ENCODE data around the gene PIWIL1.

The PIWIL1 gene

DNA sequence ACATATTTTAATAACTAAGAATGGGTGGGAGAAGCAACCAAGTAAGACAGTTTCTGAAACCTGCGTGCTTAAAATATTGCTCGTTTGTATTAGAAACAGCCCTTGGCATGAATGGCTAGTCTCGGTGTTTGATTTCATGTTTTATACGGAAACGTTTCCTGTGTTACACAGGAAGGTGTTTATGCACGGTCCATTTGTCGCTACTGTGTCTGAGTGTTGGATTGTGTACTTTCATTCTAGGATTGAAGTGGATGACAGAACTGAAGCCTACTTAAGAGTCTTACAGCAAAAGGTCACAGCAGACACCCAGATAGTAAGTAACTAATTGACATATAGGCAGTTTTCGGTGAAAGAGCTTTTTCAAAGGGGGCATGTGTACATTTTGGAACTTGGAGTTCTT is 19.6 kb downstream of the PIWIL1 start:
- Histone ChIP-seq H3K27me3 (replicated peaks; ENCODE audit: control insufficient read depth, insufficient read depth, low read length) (peaks cover 16% of the 10 kb centered on the region), H3K36me3 (ENCODE audit: control insufficient read depth, insufficient read depth, low read length, severe bottlenecking) (no peaks in the 10 kb centered on the region), H3K9me3 (ENCODE audit: control insufficient read depth, low read length) (no peaks in the 10 kb centered on the region), H3K4me3 (ENCODE audit: low read length) (no peak overlapping the region), H3K4me1 (ENCODE audit: control insufficient read depth, insufficient read depth, low read length) (no peaks in the 10 kb centered on the region), H3K9ac (ENCODE audit: low read length) (no peak overlapping the region)
- no peak for DNase-seq (ENCODE audit: low read depth)

DNA sequence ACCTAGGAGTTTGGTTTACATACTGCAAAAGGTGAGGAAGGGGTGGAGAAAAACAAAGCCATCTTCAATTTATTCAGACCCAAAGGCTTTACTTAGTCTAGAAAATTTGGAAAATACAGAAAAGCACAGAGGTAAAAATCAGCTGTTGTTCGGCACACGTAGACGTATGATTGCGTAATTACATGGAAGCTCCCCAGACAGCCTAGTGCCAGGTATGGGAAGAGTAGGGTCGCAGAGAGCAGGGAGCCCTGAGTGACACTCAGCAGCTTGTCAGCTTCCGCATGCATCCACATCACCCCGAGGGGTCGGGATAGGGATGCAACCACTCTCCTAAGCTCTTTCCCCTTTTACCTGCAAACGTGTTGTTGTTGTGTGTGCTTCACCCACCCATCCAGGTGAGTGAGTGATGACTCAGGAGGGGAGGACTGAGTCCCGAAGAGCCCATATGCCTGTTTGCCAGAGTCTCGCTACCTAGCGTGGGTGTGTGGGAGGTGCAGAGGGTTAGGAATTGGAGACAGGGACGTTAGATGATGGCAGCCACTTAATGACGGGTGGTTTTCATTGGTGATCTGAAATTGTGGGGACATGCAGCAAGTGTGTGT is 20.1 kb downstream of the PIWIL1 start:
- DNase-seq (ENCODE audit: low read depth): no peak
- H3K9ac ChIP-seq (ENCODE audit: low read length): no peak overlapping the region
- H3K27me3 ChIP-seq (replicated peaks; ENCODE audit: control insufficient read depth, insufficient read depth, low read length): peaks cover 13% of the 10 kb centered on the region
- H3K4me1 ChIP-seq (ENCODE audit: control insufficient read depth, insufficient read depth, low read length): no peaks in the 10 kb centered on the region
- H3K4me3 ChIP-seq (ENCODE audit: low read length): no peak overlapping the region
- H3K9me3 ChIP-seq (ENCODE audit: control insufficient read depth, low read length): no peaks in the 10 kb centered on the region
- no peaks in the 10 kb centered on the region for H3K36me3 ChIP-seq (ENCODE audit: control insufficient read depth, insufficient read depth, low read length, severe bottlenecking)

DNA sequence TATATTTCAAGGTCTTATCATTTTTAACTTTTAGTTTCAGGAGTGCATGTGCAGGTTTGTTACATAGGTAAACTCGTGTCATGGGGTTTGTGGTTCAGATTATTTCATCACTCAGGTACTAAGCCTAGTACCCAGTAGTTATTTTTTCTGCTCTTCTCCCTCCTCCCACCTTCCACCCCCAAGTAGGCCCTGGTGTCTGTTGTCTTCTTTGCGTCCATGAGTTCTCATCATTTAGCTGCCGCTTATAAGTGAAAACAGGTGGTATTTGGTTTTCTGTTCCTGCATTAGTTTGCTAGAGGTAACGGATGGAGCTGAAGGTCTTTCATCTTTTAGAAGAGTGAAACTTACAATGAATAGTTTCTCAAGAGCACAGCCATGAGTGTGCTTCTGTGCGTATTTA is 24.4 kb downstream of the PIWIL1 start:
- Histone ChIP-seq H3K4me3 (ENCODE audit: low read length) (no peak overlapping the region), H3K9me3 (ENCODE audit: control insufficient read depth, low read length) (no peaks in the 10 kb centered on the region), H3K36me3 (ENCODE audit: control insufficient read depth, insufficient read depth, low read length, severe bottlenecking) (no peaks in the 10 kb centered on the region), H3K4me1 (ENCODE audit: control insufficient read depth, insufficient read depth, low read length) (no peaks in the 10 kb centered on the region), H3K27me3 (replicated peaks; ENCODE audit: control insufficient read depth, insufficient read depth, low read length) (peaks cover 15% of the 10 kb centered on the region), H3K9ac (ENCODE audit: low read length) (no peak overlapping the region)
- no peak for DNase-seq (ENCODE audit: low read depth)

DNA sequence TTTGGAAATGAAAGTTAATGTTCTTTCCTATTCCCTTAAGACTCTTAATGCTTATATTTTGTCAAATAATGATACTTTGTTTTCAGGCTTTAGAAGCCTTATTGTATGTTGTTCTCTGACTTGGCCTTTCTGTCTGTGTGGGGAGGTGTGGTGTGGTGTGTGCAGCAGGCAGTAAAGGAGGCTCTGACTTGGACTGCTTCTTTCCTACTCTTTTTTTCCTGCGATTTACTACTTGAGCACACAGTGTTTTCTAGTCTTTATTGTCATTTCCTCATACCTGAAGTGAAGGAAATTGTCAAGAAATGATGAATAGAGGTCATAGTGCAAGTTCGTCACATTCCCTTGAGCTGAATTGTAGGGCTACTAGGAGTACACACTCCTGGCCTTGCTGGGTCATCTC is 26.9 kb downstream of the PIWIL1 start:
- no peaks in the 10 kb centered on the region for H3K4me1 ChIP-seq (ENCODE audit: control insufficient read depth, insufficient read depth, low read length)
- peaks cover 12% of the 10 kb centered on the region for H3K27me3 ChIP-seq (replicated peaks; ENCODE audit: control insufficient read depth, insufficient read depth, low read length)
- no peak overlapping the region for H3K9ac ChIP-seq (ENCODE audit: low read length)
- no peak overlapping the region for H3K4me3 ChIP-seq (ENCODE audit: low read length)
- H3K9me3 ChIP-seq (ENCODE audit: control insufficient read depth, low read length): no peaks in the 10 kb centered on the region
- H3K36me3 ChIP-seq (ENCODE audit: control insufficient read depth, insufficient read depth, low read length, severe bottlenecking): no peaks in the 10 kb centered on the region
- no peak for DNase-seq (ENCODE audit: low read depth)

DNA sequence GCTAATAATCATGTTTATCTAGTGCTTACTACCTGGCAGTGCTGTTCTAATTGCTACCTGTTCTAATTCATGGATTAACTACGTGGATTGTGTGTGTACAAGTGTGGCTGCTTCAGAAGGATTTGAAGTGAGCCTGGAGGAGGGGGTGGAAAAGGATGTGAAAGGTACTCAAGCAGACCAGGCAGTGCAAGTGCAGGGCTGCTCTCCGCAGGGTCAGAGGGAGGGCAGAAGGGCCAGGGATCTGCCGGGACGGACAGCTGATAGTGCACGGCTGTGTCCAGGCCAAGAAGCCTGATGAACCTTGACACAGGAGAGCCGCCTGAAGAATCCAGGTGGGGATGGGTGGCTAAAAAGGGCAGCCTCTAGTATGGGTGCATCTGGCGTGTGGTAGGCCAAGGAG is 28.5 kb downstream of the PIWIL1 start:
- H3K4me3 ChIP-seq (ENCODE audit: low read length): no peak overlapping the region
- no peaks in the 10 kb centered on the region for H3K36me3 ChIP-seq (ENCODE audit: control insufficient read depth, insufficient read depth, low read length, severe bottlenecking)
- H3K9ac ChIP-seq (ENCODE audit: low read length): no peak overlapping the region
- H3K4me1 ChIP-seq (ENCODE audit: control insufficient read depth, insufficient read depth, low read length): no peaks in the 10 kb centered on the region
- H3K27me3 ChIP-seq (replicated peaks; ENCODE audit: control insufficient read depth, insufficient read depth, low read length): peaks cover 10% of the 10 kb centered on the region
- no peaks in the 10 kb centered on the region for H3K9me3 ChIP-seq (ENCODE audit: control insufficient read depth, low read length)
- no peak for DNase-seq (ENCODE audit: low read depth)

DNA sequence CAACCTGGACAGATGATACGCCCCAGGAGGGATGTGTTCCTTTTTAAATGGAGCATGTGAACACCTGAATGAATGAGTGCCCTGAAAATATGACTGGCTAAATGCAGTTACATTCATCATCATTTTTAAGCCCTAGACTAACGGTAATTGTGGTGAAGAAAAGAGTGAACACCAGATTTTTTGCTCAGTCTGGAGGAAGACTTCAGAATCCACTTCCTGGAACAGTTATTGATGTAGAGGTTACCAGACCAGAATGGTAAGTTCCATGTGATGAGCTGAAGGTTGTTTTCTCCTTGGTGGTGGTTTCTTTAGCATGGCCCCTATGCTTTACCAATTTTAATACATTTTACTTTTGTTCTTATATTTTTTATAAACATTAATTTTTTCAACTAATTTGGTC is 29.3 kb downstream of the PIWIL1 start:
- Histone ChIP-seq H3K27me3 (replicated peaks; ENCODE audit: control insufficient read depth, insufficient read depth, low read length) (peaks cover 12% of the 10 kb centered on the region), H3K4me3 (ENCODE audit: low read length) (no peak overlapping the region), H3K9ac (ENCODE audit: low read length) (no peak overlapping the region), H3K4me1 (ENCODE audit: control insufficient read depth, insufficient read depth, low read length) (no peaks in the 10 kb centered on the region), H3K36me3 (ENCODE audit: control insufficient read depth, insufficient read depth, low read length, severe bottlenecking) (no peaks in the 10 kb centered on the region), H3K9me3 (ENCODE audit: control insufficient read depth, low read length) (no peaks in the 10 kb centered on the region)
- no peak for DNase-seq (ENCODE audit: low read depth)

DNA sequence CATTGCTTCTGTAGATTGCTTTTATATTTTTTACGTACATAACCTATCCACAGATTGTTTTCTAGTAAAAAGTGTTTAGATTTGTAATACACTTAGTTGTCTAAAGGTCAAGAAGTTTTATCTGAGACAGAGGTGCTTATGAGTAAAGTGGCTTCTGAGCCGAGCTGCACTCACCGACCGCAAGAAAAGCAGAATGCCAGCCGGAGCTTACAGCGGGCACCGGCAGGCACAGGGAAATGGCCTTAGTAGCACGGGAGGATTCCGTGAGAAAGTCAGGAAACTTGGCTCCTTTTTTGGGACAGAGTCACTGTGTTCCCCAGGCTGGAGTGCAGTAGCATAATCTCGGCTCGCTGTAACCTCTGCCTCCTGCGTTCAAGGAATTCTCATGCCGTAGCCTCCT is 29.8 kb downstream of the PIWIL1 start:
- no peak for DNase-seq (ENCODE audit: low read depth)
- Histone ChIP-seq H3K4me3 (ENCODE audit: low read length) (no peak overlapping the region), H3K9me3 (ENCODE audit: control insufficient read depth, low read length) (no peaks in the 10 kb centered on the region), H3K4me1 (ENCODE audit: control insufficient read depth, insufficient read depth, low read length) (no peaks in the 10 kb centered on the region), H3K27me3 (replicated peaks; ENCODE audit: control insufficient read depth, insufficient read depth, low read length) (peaks cover 12% of the 10 kb centered on the region), H3K36me3 (ENCODE audit: control insufficient read depth, insufficient read depth, low read length, severe bottlenecking) (no peaks in the 10 kb centered on the region), H3K9ac (ENCODE audit: low read length) (no peak overlapping the region)

DNA sequence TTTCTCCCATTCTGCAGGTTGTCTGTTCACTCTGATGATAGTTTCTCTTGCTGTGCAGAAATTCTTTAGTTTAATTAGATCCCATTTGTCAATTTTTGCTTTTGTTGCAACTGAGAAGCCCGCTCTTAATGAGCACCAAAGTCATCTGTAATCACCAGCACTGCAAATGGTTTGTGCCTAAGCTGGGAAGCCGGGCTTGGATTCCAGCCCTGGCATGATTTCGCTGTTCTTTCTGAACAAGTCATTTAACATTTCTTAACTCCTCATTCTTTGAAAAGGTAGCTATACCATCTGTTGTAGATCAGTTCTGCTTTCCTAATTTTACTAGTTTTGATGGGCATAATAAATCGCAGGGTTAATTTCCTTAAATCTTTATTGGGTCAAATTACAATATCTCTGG is 32.1 kb downstream of the PIWIL1 start:
- no peak for DNase-seq (ENCODE audit: low read depth)
- H3K27me3 ChIP-seq (replicated peaks; ENCODE audit: control insufficient read depth, insufficient read depth, low read length): peaks cover 8% of the 10 kb centered on the region
- H3K9ac ChIP-seq (ENCODE audit: low read length): no peak overlapping the region
- H3K36me3 ChIP-seq (ENCODE audit: control insufficient read depth, insufficient read depth, low read length, severe bottlenecking): no peaks in the 10 kb centered on the region
- H3K4me3 ChIP-seq (ENCODE audit: low read length): no peak overlapping the region
- H3K4me1 ChIP-seq (ENCODE audit: control insufficient read depth, insufficient read depth, low read length): no peaks in the 10 kb centered on the region
- no peaks in the 10 kb centered on the region for H3K9me3 ChIP-seq (ENCODE audit: control insufficient read depth, low read length)

DNA sequence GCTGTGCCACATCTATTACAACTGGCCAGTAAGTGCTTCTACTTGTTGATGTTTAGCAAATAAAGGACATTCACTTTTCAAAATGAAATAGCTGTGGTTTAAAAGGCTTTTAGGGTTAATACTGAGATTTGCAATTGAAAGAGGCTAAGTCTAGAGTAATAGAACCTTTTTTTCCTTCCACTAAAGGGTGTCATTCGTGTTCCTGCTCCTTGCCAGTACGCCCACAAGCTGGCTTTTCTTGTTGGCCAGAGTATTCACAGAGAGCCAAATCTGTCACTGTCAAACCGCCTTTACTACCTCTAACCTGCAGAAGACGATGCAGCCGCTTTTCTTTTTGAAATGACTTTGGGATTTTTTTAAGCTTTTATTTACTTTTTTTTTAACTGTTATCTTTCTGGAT is 33.6 kb downstream of the PIWIL1 start:
- DNase-seq (ENCODE audit: low read depth): no peak
- Histone ChIP-seq H3K9ac (ENCODE audit: low read length) (no peak overlapping the region), H3K27me3 (replicated peaks; ENCODE audit: control insufficient read depth, insufficient read depth, low read length) (peaks cover 7% of the 10 kb centered on the region), H3K4me1 (ENCODE audit: control insufficient read depth, insufficient read depth, low read length) (no peaks in the 10 kb centered on the region), H3K4me3 (ENCODE audit: low read length) (no peak overlapping the region), H3K36me3 (ENCODE audit: control insufficient read depth, insufficient read depth, low read length, severe bottlenecking) (no peaks in the 10 kb centered on the region), H3K9me3 (ENCODE audit: control insufficient read depth, low read length) (no peaks in the 10 kb centered on the region)

DNA sequence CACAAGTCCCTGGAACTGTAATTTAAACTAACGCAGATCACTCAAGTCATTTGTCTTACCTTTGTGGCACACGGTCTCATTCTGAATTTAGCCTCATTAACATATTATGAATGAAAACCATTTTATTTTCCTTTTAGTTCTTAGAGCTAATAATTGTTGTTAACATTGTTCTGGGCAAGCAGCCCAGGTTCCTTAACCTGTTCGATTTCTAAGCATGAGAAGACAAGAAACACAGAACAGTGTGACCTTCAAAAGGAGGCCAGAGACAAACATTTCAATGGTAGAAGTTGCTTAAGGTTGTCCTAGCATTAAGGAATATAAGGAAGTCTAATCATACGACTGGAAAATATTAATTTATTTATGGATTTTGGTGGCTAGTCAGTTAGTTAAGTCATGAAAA is 35.2 kb downstream of the PIWIL1 start:
- Histone ChIP-seq H3K36me3 (ENCODE audit: control insufficient read depth, insufficient read depth, low read length, severe bottlenecking) (no peaks in the 10 kb centered on the region), H3K4me1 (ENCODE audit: control insufficient read depth, insufficient read depth, low read length) (no peaks in the 10 kb centered on the region), H3K4me3 (ENCODE audit: low read length) (no peak overlapping the region), H3K9ac (ENCODE audit: low read length) (no peak overlapping the region), H3K27me3 (replicated peaks; ENCODE audit: control insufficient read depth, insufficient read depth, low read length) (peaks cover 7% of the 10 kb centered on the region), H3K9me3 (ENCODE audit: control insufficient read depth, low read length) (no peaks in the 10 kb centered on the region)
- no peak for DNase-seq (ENCODE audit: low read depth)

DNA sequence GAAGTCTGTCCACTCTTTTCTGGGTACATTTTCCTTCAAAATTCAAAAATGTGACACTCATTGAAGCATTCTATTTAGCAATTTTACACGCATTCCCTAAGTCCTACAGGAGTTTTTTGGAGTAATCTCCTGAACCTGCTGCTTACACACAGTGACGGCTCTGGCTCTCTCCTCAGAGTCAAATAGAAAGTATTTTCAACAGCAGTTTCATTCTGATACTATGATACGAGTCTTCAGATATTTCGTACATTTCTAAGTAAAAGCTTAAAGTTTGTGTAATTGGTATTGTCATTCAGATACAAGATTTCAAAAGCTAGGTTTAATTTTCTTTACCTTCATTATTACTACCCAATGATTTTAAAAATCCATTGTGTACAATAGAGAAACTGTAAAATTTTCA is 36.4 kb downstream of the PIWIL1 start:
- Histone ChIP-seq H3K4me3 (ENCODE audit: low read length) (no peak overlapping the region), H3K9ac (ENCODE audit: low read length) (no peak overlapping the region), H3K9me3 (ENCODE audit: control insufficient read depth, low read length) (no peaks in the 10 kb centered on the region), H3K4me1 (ENCODE audit: control insufficient read depth, insufficient read depth, low read length) (no peaks in the 10 kb centered on the region), H3K27me3 (replicated peaks; ENCODE audit: control insufficient read depth, insufficient read depth, low read length) (peaks cover 7% of the 10 kb centered on the region), H3K36me3 (ENCODE audit: control insufficient read depth, insufficient read depth, low read length, severe bottlenecking) (no peaks in the 10 kb centered on the region)
- no peak for DNase-seq (ENCODE audit: low read depth)

All from adipocyte (in vitro differentiated cells).